ENCODE results near the gene CYB5A.
A peak's percentile ranks its signal among the peaks of the same experiment; 100 is the strongest.
"Not testable (repeated sequence)": the region's sequence is repeated elsewhere in the genome, so short reads cannot be mapped to it uniquely, and the experiment has no call there.

Gene CYB5A

GRCh38 chr18:74292982-74293381 lies 1.2 kb upstream of the CYB5A start:
- DNase-seq = not testable (repeated sequence)

- no peak for DNase-seq
Measured at GRCh38 chr18:74292541-74292858, 737 bp upstream of the CYB5A start.

- no peak for DNase-seq
Measured at GRCh38 chr18:74291472-74291770, 342 bp downstream of the CYB5A start.

GRCh38 chr18:74290794-74291471 lies 830 bp downstream of the CYB5A start:
- DNase-seq = no peak

- no peak for DNase-seq
Measured at GRCh38 chr18:74290021-74290420, 1.7 kb downstream of the CYB5A start.

GRCh38 chr18:74289137-74289536 lies 2.6 kb downstream of the CYB5A start:
- no peak for DNase-seq

GRCh38 chr18:74288730-74289129 lies 3.0 kb downstream of the CYB5A start:
- no peak for DNase-seq

GRCh38 chr18:74288041-74288440 lies 3.7 kb downstream of the CYB5A start:
- DNase-seq = peak; percentile 52

GRCh38 chr18:74286856-74287255 lies 4.9 kb downstream of the CYB5A start:
- no peak for DNase-seq

GRCh38 chr18:74286106-74286855 lies 5.5 kb downstream of the CYB5A start:
- DNase-seq = no peak

GRCh38 chr18:74285583-74285982 lies 6.2 kb downstream of the CYB5A start:
- not testable (repeated sequence) for DNase-seq

- DNase-seq = no peak
Measured at GRCh38 chr18:74284980-74285355, 6.8 kb downstream of the CYB5A start.

- DNase-seq = peak; percentile 95
Measured at GRCh38 chr18:74284191-74284979, 7.4 kb downstream of the CYB5A start.

GRCh38 chr18:74283646-74284045 lies 8.1 kb downstream of the CYB5A start:
- no peak for DNase-seq

- no peak for DNase-seq
Measured at GRCh38 chr18:74282755-74283554, 8.8 kb downstream of the CYB5A start.

- peak; percentile 67 for DNase-seq
Measured at GRCh38 chr18:74281980-74282754, 9.6 kb downstream of the CYB5A start.

- DNase-seq = peak; percentile 85
Measured at GRCh38 chr18:74281011-74281979, 10.5 kb downstream of the CYB5A start.

GRCh38 chr18:74278983-74279382 lies 12.8 kb downstream of the CYB5A start:
- DNase-seq = no peak

- peak; percentile 58 for DNase-seq
Measured at GRCh38 chr18:74278058-74278457, 13.7 kb downstream of the CYB5A start.

- DNase-seq = no peak
Measured at GRCh38 chr18:74277296-74277695, 14.5 kb downstream of the CYB5A start.

GRCh38 chr18:74276609-74277008 lies 15.2 kb downstream of the CYB5A start:
- no peak for DNase-seq
